KBM-7 (cell line): ENCODE results near the gene SHANK1.

ENCODE experiments used
- DNase-seq: peaks from one replicate; pipeline ENCODE4 v3.0.0-alpha.2; 2015
- in situ Hi-C: fragments of 300-500 bp; cut with MboI; formaldehyde crosslinking; loops from 2 replicates; pipeline ENCODE4 v1.14.3; 2020; ENCODE audit warnings: low sequenced_read_pairs, low pct_unique_long_range_greater_than_20kb, mixed read lengths

Gene SHANK1

DNA sequence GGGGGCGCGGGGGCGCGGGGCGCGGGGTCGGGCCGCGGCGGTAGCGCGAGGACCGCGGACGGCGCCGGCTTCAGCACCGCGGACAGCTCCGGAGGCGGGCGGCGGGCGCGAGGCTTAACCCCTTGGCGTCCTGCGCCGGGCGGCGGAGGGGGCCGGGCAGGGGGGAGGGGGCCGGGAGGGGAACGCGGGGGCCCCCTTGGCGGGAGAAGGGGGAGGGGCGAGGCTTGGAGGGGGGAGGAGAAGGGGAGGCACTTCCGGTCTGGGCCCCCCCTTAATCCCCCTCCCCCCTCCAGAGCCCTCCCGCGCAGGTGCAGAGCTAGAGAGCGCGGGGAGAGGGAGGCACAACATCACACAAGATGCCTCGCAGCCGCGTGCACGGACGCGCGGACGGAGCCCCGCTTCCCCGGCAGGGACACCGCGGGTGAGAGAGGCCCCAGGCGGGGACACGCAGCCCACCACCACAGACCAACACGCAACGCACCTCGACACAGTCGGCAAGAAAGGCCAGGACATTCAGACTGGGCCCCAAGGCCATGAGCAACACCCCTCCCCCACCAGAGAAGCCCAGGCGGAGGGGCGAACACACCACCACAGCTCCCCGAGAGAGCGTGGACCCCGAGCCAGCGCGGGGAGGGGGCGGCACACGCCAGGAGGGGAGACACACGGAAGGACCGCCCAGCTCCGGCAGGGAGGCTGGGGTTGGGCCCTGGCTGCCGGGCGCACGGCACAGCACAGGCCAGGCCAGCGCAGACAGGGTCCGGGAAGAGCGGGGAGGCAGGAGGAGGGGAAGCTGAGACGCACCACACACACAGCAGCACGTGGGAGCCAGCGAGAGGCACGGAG, 24.1 kb downstream of the SHANK1 start:
- no peak for DNase-seq
- in situ Hi-C loops = no loop called here

DNA sequence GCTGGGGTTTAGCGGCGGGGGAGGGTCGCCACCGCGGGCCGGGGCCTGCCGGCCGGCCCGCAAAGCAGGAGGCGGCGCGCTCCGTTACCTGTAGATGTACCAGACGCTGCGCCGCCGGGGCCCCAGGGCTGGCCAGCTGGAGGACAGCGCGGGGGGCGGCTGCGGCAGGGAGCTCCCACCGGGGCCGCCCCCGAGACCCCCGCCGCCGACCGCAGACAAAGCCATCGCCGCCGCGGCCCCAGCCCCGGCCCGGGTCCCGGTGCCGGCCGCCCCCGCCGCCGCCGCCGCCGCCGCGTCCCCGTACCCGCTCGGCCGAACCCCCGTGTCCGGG, 24.8 kb downstream of the SHANK1 start:
- DNase-seq = no peak
- in situ Hi-C loops = no loop called here

DNA sequence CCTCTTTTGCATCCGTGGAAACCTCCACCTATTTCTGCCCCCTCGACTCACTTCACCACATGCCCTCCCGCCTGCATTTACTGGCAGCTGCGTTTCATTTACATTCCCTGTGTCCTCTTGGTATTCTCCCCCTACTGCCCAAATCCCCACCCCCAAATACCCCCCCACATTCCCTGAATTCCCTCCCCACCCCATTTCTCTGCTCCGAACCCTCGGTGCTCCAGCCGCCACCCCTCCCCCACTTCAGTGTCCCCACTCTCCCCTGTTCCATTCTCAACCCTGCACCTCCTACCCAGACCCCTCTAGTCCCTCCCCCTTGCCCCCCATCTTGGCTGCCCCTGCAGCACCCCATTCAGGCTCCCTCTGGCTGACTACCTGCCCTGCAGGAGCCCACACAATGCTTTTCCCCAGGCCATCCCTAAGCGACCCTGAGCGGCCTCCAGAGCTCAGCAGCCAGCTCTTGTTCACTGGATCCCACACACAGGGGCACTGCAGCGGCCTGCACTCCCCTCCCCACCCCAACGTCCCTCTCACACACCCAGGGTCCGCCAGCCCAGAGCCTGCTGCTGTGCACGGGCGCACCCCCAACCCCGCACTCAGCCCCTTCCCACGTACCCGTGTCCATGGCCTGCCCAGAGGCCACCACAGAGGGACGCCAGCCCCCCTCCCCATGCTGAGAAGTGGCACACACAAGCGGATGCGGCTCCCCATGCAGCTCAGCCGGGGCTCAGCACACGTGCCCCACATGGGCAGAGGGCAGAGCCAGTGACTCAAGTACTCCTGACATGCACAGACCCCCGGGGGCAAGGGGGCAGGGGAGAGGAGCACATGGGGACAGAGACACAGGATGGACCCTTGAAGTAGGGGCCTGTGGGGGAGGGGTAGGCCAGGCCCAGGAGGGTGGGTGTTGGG, 26.3 kb downstream of the SHANK1 start:
- in situ Hi-C loops = no loop called here
- no peak for DNase-seq

DNA sequence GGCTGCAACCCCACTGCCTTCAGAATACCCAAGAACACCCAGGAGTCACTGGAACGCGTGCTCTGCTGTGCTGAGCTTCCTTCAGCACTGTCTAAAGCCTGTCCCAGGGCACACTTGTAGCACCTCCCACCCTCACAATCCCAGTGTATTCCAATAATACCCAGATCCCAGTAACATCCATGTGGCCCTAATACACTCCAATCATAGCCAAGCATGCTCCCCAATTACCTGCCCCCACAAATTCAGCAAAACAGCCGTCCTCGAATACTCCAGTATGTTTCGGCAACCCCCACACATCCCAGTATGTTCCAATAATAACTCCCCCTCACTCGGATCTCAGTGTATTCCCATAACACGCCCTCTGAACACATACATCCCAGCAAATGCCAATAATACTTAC, 29.2 kb downstream of the SHANK1 start:
- in situ Hi-C loops = no loop called here
- DNase-seq = no peak

DNA sequence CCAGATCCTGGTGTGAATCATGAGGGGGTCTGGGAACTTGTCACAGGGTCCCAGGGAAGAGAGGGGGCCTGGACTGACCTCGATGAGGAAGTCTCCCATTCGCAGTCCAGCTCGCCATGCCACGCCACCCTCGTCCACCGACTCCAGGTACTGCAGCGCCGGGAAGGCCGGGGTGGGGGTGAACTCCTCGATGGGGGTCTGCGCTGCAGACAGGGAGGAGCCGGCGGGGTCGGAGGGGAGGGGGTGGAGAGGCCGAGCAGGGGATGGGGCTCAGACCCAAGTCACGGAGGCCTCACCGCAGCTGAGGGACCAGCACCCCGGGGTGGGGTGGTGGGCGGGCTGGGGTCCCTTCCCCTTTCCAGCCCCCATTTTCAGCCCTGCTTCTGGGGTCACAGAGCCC, 30.8 kb downstream of the SHANK1 start:
- in situ Hi-C loops = no loop called here
- DNase-seq = no peak

DNA sequence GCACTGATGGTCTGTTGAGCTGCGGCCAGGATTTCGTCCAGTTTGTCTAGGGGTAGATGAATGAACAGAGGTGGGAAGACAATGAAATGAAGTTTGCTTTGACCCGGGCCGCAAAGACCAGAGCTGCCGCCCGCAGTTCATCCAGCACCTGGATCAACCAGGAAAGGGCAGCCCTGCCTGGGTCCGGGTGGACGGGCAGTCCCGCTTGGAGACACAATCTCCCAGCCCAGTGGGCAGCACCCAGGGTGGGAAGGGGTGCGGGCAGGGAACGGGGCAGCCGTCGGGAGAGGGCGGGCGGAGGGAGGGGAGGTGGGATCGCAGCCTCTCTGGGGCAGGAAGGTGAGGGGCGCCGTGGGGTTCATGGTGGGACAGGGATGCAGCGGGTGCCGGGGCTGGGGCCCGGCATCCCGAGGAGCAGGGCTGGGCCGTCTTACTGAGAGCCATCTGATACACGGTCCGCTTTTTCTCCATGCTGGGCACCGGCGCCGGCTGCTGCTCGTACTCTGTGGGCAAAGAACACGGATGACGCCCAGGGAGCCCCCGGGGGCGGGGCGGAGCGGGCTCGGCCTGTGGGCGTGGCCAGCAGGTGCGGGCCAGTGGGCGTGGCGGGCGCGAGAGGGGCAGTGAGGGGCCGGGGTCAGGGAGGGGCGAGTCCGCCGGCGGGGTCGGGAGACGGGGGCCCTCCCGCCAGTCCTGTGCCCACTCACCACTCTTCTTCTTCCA, 33.1 kb downstream of the SHANK1 start:
- DNase-seq = no peak
- in situ Hi-C loops = no loop called here

DNA sequence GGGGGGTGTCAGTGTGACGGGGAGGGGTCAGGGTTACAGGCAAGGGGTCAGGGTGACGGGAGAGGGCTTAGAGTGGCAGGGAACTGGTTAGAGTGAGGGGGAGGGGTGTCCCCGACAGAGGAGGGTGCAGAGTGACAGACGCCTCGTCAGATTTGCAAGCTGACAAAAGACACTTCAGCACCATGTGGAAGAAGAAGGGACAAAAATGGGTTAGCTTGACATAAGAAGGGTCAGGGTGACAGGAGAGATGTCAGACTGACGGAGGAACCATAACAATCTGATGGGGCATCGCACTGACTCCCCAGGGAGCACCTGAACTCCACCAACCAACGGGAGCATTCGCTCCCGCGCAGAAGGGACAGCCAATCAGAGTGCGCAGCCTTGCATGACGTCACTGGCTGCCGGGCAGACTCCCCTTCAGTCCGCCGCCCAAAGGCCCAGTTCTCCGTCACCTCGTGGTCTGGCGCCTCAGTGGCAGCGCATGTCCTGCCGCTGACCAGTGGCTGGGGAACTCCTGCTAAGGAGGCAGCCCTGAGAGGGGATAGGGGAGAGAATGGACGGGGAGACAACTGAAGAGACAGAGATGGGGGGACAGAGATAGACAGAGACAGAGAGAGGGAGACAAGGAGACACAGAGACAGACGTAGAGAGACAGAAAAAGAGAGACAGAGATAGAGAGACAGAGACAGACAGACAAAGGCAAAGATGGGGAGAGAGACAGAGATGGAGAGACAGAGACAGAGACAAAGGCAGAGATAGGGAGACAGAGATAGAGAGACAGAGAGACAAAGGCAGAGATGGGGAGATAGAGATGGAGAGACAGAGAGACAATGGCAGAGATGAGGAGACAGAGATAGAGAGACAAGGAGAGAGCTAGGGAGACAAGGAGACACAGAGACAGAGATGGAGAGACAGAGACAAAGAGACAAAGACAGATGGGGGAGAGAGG, 40.2 kb downstream of the SHANK1 start:
- DNase-seq = peak; percentile 87
- in situ Hi-C loops = no loop called here

DNA sequence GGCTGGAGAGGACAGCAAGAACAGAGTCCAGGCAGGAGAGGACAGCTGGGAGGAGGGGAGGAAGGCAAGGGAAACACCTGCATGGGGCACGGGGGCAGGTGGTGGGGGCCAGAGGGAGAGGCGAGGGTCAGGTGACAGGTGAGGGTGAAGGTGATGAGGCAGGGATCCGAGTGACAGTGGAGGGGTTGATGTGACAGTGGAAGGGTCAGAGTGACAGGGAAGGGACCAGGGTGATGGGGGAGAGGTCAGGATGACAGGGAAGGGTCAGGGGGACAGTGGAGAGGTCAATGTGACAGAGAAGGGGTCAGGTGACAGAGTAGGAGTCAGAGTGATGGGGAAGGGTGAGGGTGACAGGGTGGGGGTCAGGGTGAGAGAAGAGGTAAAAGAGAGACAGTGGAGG, 41.3 kb downstream of the SHANK1 start:
- in situ Hi-C loops = no loop called here
- DNase-seq = no peak

DNA sequence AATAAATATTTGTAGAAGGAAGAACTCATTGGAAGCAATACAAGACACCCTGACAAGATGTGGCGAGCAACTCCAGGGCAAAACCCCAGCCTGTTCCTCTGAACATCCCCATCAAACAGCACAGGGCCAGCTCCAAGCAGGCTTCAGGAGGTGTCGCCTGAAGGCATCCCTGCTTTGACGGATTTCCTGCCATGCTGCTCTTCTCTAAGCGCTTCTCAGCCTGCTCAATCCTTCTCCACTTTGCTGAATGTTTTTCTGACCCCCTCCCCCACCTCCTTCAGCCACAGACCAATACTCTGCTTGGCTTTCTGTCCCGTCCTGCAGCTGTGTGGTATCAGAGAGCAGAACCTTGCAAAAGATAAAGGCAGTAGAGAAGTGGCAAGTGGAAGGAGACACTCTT, 42.0 kb downstream of the SHANK1 start:
- DNase-seq = no peak
- in situ Hi-C loops = no loop called here

DNA sequence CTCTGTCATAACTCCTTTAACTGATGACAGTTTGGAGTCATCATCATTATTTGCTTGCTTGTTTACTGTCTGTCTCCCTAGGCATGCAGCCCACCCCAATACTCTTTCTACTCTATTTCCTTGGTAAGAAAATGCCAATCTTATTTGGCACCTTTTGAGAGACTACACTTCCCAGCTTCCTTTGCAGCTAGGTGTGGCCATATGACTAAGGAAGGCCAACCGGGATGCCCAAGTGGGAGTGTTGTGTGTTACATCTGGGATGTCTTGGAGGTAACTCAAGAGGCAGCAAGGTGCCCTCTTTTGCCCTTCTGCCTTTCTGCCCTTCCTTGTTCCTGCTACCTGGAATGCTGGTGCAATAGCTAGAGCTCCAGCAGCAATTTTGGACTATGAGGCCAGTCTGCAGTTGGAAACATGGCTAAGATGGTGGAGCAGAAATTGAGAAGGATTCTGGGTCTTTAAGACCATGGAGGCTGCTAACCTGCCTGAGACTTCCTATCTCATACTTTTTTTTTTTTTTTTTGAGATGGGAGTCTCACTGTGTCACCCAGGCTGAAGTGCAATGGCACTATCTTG, 42.9 kb downstream of the SHANK1 start:
- no peak for DNase-seq
- in situ Hi-C loops = no loop called here

DNA sequence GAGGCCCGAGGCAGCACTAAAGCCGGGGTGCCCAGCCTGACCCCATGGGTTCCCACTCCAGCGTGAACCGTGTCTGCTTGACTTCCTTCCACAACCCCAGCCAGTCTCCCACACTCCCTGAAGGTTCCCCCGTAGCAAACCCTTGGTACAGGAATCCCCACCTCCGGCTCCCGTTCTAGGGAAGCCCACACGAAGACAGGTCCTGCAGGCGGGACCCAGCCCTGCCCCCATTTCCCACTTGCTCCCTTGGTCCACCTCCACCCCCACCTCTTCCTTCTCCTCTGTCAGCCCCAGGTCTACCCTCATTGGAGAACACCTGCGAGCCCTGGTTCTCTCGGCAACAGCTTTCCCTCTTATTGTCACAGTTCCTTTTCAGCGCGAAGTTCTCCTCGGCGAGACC, 46.5 kb downstream of the SHANK1 start:
- in situ Hi-C loops = no loop called here
- no peak for DNase-seq

DNA sequence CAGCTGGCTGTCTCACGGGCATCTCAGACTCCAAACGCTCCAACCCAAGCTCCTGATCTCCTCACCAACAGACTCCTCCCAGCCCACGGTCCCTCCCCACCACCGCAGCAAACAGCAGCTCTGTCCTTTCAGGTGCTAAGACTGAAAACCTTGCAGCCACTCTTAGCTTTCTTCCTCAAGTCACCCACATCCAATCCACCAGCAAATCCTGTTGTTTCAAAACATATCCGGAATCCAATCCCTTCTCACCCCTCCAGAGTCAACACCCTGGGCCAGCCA, 49.6 kb downstream of the SHANK1 start:
- no peak for DNase-seq
- in situ Hi-C loops = no loop called here

DNA sequence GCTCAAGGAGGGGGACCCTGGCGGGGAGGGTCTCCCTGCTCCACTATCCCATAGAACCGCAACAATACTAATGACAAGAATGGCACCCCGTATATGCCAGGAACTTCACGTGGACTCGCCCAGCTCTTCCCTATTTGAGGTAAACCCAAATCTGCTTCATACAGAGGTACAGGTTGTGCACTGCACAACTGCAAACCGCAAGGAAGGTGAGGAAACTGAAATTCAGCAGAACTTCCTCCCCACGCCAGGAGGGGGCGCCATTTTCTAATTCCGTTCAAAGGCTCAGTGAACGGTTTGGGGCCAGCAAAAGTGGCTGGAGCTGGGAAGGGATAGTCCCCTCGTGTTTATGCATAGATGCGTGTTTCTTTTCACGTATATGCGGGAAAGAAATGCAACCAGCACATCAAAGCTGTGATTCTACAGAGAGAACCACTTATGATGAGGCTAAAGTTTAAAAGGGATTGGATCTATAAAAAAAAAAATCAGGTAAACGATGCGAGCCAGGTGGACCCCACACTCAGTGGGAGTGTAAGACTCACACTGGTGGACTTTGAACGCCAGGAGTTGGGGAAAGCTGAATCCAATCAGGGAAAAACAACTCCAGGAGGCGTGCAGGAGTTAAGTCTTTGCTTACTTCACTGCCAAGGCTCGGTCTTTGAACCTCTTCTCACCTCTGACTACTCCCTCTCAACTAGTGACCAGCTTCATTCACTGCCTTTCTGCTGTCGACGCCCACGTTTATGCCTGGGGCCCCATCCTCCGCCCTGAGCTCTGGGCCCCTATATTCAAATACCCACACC, 50.1 kb downstream of the SHANK1 start:
- in situ Hi-C loops = no loop called here

DNA sequence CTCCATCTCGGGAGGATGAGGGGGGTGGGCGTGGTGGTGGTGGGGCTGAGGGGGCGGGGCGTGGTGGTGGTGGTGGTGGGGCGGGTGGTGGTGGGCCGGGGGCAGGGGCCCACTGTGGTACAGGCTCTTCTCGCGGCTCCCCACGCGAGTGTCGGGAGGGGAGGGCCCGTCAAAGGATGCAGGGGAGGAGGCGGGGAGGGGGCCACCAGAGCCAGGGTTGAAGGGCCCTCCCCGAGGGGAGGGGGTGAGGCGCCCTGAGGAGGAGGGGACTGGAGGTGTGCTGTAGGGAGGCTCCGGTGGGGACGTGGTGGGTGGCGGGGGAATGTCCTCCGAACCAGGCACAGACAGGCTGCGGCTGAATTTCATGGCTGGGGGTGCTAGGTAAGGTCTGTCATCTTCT, 50.7 kb downstream of the SHANK1 start:
- DNase-seq = no peak
- in situ Hi-C loops = no loop called here

More for the DNA sequence above, 50.1 kb downstream of the SHANK1 start:
- peak; percentile 35 for DNase-seq

DNA sequence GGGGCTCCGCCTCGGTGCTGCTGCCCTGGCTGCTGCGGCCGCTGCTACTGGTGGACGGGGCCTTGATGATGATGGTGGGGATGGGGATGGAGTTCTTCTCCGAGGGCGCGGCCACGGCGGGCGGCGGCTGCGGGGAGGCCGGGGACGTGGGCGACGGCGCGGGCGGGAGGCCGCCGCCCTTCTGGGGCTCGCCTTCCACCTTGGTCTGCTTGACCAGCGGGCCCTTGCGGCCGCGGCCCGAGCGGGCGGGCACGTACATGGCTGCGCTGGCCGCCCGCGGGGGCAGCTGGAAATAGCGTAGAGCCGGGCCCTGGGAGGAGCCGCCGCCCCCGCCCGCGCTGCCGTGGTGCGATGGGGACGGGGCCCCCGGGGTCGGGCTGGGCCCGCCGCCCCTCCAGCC, 51.2 kb downstream of the SHANK1 start:
- no peak for DNase-seq
- in situ Hi-C loops = no loop called here

DNA sequence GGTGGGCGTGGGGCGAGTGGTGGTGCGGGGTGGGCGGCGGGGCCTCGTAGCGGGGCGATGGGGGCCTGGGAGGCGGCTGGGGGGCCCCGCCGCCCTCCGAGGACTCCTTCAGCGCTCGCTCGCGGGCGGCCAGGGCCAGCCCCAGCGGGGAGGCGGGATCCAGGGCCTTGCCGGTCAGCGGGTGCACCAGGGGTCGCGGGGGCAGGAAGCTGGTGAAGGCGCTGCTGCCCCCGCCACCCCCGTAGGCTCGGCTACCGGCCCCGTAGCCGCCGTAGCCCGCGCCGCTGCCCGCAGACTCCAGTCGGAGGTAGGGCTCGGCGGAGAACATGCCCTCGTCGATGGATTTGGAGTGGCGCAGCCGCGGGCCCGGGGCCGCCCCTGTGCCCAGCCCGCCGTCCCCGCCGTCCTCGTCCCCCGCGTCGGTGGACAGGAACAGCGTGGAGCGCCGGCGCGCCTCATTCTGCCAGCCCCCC, 51.8 kb downstream of the SHANK1 start:
- DNase-seq = no peak
- in situ Hi-C loops = no loop called here

DNA sequence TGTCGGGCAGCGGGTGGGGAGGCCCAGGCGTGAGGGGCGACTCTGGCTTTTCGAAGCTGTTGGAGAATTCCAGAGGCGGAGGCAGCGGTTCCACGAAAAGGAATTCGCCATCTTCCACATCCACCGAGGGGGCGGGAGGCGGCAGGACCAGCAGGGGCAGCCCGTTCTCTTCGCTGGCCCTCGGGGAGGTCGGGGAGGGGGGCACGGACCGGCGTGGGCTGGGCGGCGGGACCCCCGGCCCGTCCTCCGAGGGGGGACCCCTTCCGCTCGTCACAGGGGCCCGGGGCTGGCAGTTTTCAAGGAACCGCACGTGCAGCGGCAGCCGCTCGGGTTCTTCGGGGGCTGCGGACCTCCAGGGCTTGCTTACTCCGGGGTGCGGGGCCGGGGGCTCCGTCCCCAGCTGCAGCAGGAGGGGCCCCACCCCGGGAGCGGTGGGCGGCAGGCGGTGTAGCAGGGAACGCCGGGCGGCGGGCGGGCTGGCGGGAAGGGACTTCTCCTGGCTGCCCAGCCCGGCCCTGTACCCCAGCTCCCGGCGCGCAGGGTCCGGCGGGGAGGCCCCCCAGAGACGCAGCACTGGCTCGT, 52.3 kb downstream of the SHANK1 start:
- in situ Hi-C loops = no loop called here
- no peak for DNase-seq
